ENCODE data around the gene PTPRE. TPM values are rescaled to one million over a fixed set of nuclear protein-coding genes. Genes with fewer than 3 reads are reported as not detected.

Gene PTPRE
- total and polyA plus RNA-seq, 8 donors: 1.0 to 7.1 (median 2.1) TPM

DNA sequence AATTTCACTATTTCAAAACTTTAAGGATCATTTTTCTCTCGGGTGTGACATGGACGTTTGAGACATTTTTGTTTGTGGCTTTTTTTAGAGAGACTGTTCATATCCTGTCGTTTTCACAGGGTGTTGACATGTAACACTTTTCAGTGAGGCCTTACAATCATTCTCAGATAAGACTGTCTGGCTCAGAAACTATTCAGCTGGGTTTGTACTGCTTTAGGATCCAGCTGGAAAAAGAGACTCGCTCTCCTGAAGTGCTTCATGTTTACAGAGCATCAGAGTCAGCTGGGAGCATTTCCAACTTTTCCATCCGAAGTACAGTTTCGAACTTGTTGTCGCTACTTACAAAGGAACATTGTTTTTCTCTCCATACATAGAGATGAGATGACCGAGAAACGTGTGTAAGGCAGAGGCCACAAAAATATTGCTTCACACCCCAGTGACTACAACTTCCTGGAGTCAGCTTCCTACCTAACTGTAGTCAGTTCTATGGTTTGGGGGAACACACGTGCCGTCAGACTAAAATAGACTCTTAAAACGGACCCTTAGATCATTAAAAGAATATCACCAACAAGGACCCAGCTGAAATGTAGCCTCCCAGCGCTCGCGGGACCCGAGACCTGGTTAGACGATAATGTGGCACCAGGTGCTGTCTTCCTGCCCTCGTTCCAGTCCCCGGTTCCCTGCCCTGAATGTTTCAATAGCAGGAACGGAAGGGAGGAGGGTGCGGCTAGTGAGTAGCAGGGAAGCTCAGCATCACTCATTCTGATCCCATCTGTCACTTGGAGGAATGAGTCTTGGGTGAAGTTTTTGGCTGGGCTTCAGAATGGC, 141.3 kb downstream of the PTPRE start:
- ATAC-seq (peak in 3 of 4 donors; percentile 42 to 57 (median 44)), DNase-seq (no peak), FAIRE-seq (no peak)
- H3K4me1 ChIP-seq: no peaks in the 10 kb centered on the region
- TF ChIP-seq, protein P1, sequence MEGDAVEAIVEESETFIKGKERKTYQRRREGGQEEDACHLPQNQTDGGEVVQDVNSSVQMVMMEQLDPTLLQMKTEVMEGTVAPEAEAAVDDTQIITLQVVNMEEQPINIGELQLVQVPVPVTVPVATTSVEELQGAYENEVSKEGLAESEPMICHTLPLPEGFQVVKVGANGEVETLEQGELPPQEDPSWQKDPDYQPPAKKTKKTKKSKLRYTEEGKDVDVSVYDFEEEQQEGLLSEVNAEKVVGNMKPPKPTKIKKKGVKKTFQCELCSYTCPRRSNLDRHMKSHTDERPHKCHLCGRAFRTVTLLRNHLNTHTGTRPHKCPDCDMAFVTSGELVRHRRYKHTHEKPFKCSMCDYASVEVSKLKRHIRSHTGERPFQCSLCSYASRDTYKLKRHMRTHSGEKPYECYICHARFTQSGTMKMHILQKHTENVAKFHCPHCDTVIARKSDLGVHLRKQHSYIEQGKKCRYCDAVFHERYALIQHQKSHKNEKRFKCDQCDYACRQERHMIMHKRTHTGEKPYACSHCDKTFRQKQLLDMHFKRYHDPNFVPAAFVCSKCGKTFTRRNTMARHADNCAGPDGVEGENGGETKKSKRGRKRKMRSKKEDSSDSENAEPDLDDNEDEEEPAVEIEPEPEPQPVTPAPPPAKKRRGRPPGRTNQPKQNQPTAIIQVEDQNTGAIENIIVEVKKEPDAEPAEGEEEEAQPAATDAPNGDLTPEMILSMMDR (IDR thresholded peaks at IDR 0.05): no peak
- intact Hi-C loops (cut with DNase I): no loop called here
- no peaks in the 10 kb centered on the region for H3K9me3 ChIP-seq
- no peaks in the 10 kb centered on the region for H3K36me3 ChIP-seq
- H3K27me3 ChIP-seq: no peaks in the 10 kb centered on the region
- WGBS, 2 donors: 42 to 49% methylated on average over 21 of the region's 21 CpGs
- peak overlapping the region in 2 of 4 donors; percentile 28 to 52 for H3K27ac ChIP-seq
- peak overlapping the region in 1 of 4 donors; percentile 20 for H3K4me3 ChIP-seq

DNA sequence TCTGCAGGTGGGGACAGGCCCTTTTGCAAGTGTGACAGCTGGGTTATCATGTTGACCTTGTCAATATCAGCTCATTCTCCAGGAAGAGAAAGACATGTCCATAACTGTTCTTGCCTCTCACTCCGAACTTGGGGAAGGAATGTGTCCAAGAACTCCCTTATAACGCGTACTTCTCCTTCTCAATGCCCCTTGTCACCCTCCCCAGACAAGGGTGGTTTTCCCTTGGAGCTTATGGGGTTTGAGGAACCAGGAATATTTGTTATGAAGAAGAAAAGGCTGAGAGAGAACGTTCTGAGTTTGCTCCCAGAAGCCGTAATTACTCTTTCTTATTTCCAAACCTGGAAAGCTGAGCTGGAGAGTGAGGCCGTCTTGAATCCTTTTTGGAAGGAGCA, 141.9 kb downstream of the PTPRE start:
- TF ChIP-seq, protein P1 (IDR thresholded peaks at IDR 0.05): no peak
- no peak for DNase-seq
- no peaks in the 10 kb centered on the region for H3K9me3 ChIP-seq
- H3K27ac ChIP-seq: peak overlapping the region in 2 of 4 donors; percentile 28
- WGBS, 2 donors: 68 to 73% methylated on average over 6 of the region's 6 CpGs
- ATAC-seq: no peak
- H3K36me3 ChIP-seq: no peaks in the 10 kb centered on the region
- no peaks in the 10 kb centered on the region for H3K4me1 ChIP-seq
- FAIRE-seq: no peak
- intact Hi-C loops (cut with DNase I): no loop called here
- no peaks in the 10 kb centered on the region for H3K27me3 ChIP-seq
- peak overlapping the region in 1 of 4 donors; percentile 20 for H3K4me3 ChIP-seq

DNA sequence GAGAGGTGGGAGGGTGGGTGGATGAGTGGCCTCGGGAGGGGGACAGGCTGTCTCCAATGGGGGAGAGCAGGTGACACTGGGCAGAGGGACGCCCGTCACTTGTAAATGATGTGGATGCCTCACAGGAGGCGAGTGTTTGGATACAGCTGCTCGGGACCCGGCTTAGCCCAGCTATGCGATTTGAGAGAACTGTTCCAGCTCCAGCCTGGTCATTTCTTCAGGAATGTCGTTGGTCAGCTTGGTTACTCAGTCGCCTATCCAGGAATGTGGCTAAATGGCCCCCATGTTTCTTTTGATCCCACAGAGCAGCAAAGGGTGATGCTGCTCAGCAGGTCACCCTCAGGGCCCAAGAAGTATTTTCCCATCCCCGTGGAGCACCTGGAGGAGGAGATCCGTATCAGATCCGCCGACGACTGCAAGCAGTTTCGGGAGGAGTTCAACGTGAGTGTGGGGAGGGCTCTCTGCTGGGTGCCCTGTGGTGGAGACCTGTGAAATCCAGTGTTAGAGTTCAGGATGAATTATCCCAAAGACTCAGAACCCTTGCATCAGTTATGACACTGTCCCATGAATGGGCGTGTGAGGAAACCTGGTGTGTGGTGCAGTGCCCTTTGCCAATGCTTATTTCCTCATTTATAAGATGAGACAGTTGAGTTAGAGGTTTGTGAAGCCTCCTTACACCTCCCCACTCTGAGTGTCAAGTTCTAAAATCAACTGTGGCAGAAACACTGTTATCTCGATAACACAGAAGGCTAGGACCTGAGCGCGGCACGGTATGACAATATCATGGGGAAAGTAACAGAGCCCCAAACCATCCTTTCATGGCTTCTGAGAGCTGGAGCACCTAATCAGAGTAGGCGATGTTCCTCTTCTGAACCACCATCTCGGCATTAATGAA, 142.6 kb downstream of the PTPRE start:
- Histone ChIP-seq H3K27ac (peak overlapping the region in 1 of 4 donors; percentile 28), H3K4me1 (no peaks in the 10 kb centered on the region), H3K36me3 (no peaks in the 10 kb centered on the region), H3K4me3 (peak overlapping the region in 1 of 4 donors; percentile 20), H3K27me3 (no peaks in the 10 kb centered on the region), H3K9me3 (no peaks in the 10 kb centered on the region)
- DNase-seq: no peak
- no peak for FAIRE-seq
- WGBS, 2 donors: 70 to 73% methylated on average over 23 of the region's 23 CpGs
- intact Hi-C loops (cut with DNase I): no loop called here
- ATAC-seq: no peak
- TF ChIP-seq, protein P1 (IDR thresholded peaks at IDR 0.05): no peak

DNA sequence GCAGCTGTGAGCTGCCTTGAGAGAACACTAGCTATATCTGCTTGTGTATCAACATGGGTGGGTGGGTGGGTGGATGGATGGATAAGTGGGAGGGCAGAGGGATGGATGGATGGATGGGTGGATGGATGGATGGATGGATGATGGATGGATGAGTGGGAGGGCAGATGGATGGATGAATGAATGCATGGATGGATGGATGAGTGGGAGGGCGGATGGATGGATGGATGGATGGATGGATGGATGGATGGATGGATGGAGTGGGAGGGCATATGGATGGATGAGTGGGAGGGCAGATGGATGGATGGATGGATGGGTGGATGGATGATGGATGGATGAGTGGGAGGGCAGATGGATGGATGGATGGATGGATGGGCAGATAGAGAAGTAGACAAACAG, 143.2 kb downstream of the PTPRE start:
- Histone ChIP-seq H3K4me3 (no peak overlapping the region), H3K9me3 (no peaks in the 10 kb centered on the region), H3K27me3 (no peaks in the 10 kb centered on the region), H3K27ac (no peak overlapping the region), H3K4me1 (no peaks in the 10 kb centered on the region), H3K36me3 (no peaks in the 10 kb centered on the region)
- no peak for ATAC-seq
- FAIRE-seq: no peak
- TF ChIP-seq, protein P1 (IDR thresholded peaks at IDR 0.05): no peak
- intact Hi-C loops (cut with DNase I): no loop called here
- DNase-seq: no peak
- 63 to 64% methylated on average over 1 of the region's 1 CpG for whole genome bisulfite sequencing, 2 donors

All from pancreas (tissue), 10 donors.